GM21786 (cell line): Measurements from ENCODE around the gene RBPMS2.

Experiments used
- ATAC-seq: cut with Tn5 transposase; IDR thresholded peaks from one replicate; pipeline ENCODE4 v1.9.1; 2021; ENCODE audit not compliant: unreplicated experiment

Gene RBPMS2

DNA sequence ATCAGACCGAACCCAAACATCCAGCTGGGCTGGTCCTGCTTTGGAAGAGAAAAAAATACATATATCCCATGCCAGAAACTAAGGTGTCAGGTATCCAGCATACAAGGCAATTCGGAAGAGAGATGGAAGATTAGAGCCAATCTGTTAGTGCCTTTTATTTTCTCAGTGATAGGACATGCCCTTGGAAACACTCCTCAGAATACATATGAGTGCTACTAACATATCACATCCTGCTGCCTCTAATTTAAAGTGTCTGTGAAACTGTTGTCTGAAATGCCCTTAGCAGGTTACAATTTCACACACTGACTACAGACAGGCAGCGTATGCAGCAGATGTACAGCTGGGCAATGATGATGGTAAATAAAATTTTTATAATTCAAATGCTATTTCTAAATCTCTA is 78.9 kb downstream of the RBPMS2 start:
- ATAC-seq: no peak

DNA sequence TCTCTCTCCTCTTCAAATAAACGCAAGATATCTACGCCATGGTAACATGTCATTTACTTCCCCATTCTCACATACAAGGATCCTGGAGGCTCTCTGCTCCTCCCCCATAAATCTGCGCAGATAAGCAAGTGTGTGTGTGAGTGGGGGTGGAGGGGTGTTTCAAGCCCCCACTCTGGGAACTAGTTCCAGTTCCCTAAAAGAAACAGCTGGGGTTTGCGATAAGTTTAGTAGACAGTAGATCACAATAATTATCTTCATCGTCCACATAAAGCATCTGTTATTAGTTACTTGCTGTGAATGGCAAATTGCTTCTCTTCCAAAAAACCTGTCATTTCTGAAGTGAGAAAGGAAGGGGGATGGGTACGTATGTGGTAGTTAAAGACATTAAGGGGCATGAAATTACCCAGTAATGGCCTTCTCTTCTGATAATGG is 79.8 kb downstream of the RBPMS2 start:
- ATAC-seq: no peak

DNA sequence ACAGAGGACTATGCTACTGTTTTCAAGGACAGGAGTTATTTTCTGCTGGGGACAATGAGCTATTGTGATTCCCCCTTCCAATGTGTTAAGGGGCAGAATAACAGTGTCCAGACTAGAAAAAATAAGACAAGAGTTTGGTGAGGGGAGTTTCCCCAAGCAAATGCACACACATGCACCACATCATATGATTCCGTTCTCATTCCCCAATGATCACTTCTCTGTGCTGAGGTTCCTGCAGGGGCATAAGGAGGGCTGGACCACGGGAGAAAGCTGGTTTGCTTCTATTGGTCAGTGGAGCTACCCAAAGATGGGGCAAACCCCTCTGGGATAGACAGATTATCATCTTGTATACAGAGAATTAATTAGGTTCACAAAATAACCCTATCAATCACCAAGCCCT is 80.6 kb downstream of the RBPMS2 start:
- ATAC-seq: no peak

DNA sequence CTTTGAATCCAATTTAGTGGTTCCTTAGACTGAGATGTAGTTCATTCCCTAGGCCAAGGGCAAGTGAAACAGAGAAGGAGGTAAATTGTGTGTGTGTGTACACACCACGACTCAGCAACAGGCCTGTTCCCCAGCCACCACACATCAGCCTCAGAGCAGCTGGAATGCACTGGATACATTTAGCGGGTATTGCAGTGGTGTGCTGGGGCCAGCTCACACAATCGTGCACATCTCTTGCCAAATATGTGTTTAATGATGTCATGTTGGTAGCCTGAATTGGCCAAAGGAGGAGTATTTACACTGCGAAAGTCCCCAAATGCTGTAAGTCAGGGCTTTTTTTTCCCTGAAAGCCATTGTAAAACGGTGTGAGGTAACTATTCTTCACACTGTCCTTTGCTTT is 82.3 kb downstream of the RBPMS2 start:
- no peak for ATAC-seq

DNA sequence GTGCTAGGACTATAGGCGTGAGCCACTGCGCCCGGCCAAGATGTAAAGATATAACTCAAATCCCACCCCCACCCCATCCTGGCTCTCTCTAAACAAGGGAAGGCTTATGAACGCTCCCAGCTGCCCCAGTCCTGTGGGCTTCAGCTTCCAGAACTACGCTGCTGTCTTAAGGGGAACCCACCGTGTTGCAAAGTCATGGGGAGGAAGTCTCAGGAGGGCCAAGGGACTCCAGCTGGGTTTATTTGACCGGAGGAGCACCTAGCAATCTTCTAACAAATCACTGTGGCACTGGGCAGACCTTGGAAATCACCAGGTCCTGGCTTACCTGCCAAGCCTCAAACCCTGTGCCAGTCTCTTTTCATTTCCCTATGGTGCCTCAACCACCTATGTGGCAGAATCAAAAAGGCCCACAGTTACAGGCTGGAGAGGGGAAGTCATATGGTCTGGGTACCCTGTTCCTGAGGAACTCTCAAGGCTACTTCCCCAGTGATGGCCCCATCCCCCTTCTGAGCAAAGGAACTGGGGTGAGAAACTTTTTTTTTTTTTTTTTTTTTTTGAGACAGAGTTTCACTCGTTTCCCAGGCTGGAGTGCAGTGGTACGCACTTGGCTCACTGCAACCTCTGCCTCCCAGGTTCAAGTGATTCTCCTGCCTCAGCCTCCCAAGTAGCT is 83.4 kb downstream of the RBPMS2 start:
- ATAC-seq: no peak

DNA sequence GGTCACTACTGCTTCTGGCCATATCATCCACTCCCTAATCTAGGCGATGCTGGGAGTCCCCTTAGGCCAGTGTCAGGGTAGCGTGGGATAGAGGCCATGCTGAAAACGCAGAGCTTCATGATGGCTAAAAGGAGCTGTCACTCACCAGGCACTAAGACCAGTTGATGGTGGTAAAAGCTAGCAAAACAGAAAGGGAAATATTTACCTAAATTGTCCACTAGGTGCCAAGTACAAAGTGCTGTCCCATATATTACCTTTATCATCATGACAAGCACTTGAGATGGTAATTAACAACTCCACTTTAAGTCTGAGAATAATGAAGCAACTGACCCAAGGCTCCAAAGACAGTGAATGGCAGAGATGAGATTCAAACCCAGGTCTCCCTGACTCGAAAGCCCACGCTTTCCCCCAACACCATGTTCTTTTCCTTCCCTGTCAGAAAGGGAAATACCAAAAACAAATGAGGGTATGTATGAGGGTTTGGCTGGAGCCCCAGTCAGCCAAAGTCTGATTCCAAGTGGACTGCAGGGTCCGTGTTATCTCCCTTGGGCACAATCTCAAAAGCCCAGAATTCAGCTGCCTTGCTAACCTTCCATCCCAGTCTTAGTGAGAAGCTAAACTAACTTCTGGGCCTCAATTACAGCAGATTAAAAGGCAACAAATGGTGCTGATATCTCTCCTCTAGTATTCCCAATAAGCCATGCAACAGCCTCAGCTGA is 84.7 kb downstream of the RBPMS2 start:
- no peak for ATAC-seq

DNA sequence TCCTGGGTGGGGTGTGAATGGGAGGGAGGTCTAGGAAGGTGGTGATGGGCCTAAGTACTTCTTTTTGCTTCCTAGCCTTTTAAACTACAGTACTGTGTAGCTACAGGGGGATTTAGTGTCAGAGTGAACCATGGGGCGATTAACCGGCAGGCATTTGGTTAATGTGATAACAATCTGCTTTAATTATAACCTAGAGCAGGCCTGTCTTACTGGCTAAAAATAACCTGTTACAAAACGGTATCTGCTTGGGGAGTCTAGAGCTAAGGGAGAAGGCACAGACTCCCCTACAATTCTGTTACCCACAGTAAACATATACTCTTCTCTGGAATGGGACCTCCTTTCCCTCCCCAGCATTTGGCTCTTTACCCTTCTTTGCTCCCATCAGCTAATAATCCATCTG is 85.4 kb downstream of the RBPMS2 start:
- no peak for ATAC-seq
